Cardiac septum (tissue), 1 donor: ENCODE measurements around the gene MPP4. TPM values are rescaled to one million over a fixed set of nuclear protein-coding genes. Genes with fewer than 3 reads are reported as not detected.
"Not testable (repeated sequence)": the region's sequence is repeated elsewhere in the genome, so short reads cannot be mapped to it uniquely, and the experiment has no call there.

Source experiments
- DNase-seq: peaks from one replicate; pipeline ENCODE4 v3.0.0-alpha.2; 2020; ENCODE audit warnings: low spot score
- intact Hi-C: fragments of 100-400 bp; cut with DNase I; formaldehyde crosslinking; loops from one replicate; pipeline ENCODE4 v1.14.0; 2022
- total RNA-seq: library from RNA; stranded (reverse); fragmentation: NEBNext Ultra II Directional; extraction: Animal tissue kit (Norgen Biotek cat#: 25700); gene quantifications from one replicate; pipeline ENCODE4 v1.2.1, GENCODE V29; 2021
- donor health status: DM: no; HTN: no; CAD: no.

Gene MPP4
- total RNA-seq, 1 donor from 2014 or later = not detected

DNA sequence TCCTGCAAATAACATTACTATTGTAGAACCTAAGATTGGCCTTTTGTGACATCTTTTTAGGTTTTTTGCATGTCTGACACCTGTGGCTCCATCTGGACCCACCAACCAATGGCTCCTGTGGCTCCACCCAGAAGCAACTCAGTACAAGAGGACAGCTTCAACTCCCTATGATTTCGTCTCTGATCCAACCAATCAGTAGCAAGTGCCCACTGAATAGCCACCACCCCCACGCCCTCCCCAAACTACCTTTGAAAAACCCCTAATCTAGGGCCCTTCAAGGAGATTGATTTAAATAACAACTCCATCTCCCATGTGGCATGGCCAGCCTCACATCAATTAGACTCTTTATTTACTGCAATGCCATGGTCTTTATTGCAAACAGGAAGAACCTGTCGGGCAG is 23.6 kb downstream of the MPP4 start:
- intact Hi-C loops = no loop called here
- DNase-seq = no peak

DNA sequence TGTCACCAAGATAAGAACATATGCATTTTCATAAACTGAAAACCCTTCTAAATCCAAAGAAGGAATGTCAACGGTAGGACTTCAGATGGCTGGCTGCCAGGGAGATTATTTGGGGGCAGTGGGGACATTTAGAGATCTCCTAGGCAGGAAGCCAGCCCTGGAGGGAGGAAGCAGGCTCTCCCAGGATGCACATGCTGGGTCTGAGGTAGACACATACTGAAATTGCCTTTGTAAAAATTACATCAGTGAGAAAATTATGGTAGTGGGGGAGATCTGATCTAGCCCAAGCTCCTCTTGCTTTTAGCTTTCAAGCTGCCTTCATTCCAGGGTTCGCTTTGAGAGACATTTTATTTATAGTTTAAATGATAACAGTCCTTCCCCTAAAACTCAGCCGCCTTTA is 24.1 kb downstream of the MPP4 start:
- intact Hi-C loops = no loop called here

GRCh38 chr2:201673546-201673945 is 24.9 kb downstream of the MPP4 start:
- DNase-seq = no peak
- intact Hi-C loops = no loop called here

More for the DNA sequence above, 24.1 kb downstream of the MPP4 start:
- no peak for DNase-seq

GRCh38 chr2:201671205-201671604 is 27.2 kb downstream of the MPP4 start:
- DNase-seq, intact Hi-C loops: not testable (repeated sequence)

DNA sequence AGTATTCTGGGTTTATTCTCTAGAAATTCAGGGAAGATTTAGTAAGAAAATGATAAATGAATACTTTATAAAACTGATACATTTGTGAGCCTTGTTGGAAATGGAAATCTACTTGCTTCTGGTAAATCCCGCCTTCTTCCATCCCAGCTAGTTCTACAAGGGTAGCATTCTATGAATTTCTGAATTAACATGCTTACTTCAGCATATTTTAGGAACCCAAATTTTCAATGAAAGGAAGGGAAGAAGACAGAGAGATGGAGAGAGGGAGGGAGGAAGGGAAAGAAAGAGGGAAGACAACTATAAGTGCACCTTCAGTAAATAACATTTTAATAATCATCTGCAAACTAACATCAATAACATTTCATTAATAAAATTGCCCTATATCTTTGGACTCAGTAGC is 28.6 kb downstream of the MPP4 start:
- no peak for DNase-seq
- intact Hi-C loops = no loop called here

DNA sequence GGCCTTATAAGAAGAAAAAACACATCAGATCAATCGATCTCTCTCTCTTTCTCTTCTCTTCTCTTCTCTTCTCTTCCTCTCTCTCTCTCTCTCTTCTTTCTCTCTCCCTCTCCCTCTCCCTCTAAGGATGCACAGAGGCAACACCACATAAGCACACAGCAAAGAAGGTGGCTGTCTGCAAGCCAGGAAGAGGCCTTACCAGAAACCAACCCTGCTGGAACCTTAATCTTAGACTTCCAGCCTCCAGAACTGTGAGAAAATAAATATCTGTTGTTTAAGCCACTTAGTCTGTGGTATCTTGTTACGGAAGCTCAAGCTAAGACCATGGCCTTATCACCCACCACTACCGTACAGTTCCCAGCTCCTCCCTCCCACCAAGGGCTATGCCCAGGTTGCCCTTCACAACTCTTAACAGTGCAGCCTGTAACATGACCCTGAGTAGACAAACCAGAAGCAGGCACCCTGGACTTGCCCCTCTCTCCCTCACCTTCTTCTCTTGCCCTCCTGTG is 30.0 kb downstream of the MPP4 start:
- DNase-seq = no peak
- intact Hi-C loops = no loop called here

GRCh38 chr2:201664334-201664733 is 34.1 kb downstream of the MPP4 start:
- DNase-seq = no peak
- intact Hi-C loops = no loop called here

DNA sequence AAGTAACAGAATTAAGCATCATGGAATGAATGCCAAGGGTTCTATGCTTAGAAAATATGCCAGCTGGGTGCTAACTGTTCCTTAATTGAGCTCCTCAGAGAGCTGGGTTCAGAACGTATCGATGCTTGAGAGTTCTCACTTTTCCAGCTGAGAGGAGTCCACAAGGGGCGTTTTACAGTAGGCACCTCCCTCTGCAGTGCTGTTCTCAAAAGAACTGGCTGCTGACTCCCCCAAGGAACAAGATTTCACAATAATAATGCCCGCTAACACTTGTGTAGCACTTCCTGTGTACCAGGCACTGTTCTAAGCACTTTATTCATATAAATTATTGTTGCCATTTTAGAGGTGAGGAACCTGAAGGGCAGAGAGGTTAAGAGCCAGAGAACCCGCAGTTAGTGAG is 37.1 kb downstream of the MPP4 start:
- intact Hi-C loops = no loop called here
- no peak for DNase-seq

DNA sequence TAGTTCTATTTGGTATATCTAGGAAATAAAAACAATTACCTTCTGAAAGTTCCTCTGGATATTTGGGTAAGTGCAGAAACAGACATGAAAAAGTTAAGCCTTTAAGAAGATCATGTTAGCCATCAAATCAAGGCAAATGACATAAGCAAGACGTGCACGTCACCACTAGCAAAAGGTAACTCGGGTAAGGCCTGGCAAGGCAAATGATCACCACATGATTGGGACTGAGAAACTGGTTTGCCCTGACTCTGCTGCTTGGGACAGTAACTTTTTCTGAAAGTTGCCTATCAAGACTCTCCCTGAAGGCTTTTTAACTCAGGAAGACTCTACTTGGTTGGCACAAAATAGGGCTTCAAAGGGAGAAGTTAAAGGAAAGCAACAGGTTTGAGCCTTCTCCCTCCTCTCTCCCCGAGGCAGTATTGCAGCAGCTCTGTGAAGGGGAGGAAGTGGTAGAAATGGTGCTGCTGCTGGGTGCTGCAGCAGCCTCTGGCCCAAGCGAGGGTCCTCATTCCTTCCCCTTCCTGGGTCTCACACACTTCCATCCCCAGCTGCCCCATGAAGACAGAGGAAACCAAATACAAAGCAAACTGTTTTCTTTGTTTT is 38.0 kb downstream of the MPP4 start:
- intact Hi-C loops = no loop called here

GRCh38 chr2:201656740-201657139 is 41.7 kb downstream of the MPP4 start:
- intact Hi-C loops = no loop called here
- DNase-seq = no peak

More for the DNA sequence above, 38.0 kb downstream of the MPP4 start:
- no peak for DNase-seq

GRCh38 chr2:201656102-201656501 is 42.3 kb downstream of the MPP4 start:
- intact Hi-C loops = no loop called here
- no peak for DNase-seq

DNA sequence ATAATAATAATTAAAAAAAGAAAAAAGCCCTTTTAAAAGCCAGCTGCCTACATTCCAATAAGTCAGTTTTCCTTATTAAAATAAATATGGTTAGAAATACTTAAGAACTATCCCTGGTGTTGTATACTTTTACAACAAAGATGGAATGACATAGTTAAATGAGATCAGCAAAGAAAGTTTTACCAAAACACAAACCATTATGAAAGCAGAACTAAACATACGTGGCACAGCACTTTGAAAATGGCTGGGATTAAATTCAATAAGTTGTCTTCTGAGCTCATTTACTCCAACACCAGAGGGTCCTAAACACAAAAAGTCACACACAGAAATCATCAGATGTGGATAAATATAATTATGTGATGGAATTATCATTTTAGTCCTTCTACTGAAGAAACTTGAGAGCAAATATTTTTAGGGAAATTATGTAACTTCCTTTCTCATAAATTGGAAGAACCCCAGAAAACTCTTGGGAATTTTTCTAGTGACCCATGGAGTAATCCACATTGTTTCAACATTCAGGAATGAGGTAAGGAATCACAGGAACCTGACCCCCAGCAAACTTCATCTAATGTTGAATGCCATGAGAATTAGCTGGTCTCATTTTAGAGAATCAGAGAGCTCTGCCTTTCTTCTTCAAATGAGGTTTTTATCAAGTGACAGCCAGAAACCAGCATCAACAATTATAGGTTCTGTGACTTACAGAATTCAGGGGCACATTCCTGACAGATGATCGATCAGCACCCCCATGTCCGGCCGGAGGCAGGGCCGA is 43.6 kb downstream of the MPP4 start:
- intact Hi-C loops = no loop called here

DNA sequence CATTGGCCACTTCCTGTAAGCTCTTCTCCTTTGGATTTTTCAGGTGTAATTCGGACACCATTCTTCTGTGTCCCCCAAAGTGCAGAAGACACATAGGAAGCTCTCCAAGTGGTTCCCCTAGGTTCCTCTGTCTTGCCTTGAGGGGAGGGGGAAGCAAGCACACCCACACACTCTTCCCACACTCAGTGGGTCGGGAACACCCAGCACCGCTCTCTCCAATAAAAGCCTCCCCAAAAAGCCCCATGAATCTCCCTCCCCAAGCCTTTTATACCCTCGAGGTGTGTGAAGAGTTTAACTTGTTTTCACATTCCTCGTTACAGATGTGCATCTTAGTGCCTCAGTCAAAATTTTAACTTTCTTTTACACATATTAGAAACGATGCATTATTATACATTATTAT is 45.2 kb downstream of the MPP4 start:
- no peak for DNase-seq
- intact Hi-C loops = no loop called here

More for the DNA sequence above, 43.6 kb downstream of the MPP4 start:
- DNase-seq = no peak

GRCh38 chr2:201649442-201649841 is 49.0 kb downstream of the MPP4 start:
- no peak for DNase-seq
- intact Hi-C loops = loop anchor here (10.0 kb wide), 2 partner anchors 125 to 415 kb away; no protein-coding TSS in a partner anchor

DNA sequence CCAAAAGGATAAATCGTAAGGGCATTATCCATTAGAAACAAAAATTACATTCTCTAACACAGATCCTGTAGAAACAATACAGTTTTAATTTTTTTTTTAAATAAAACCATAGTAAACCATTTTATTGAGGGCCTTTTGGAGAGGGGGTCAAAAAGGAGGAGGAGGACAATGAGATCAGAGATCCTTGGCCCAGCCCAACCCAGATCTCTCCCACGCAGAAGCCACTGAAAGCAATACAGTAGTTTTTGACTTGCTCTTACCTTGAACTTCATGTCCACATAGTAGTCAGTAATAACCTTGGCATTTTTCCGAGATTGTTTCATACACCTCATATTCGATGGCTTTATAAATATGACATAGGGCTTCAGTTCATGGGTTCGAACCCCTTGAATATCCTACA is 51.0 kb downstream of the MPP4 start:
- no peak for DNase-seq
- intact Hi-C loops = loop anchor here (10.0 kb wide), 2 partner anchors 127 to 413 kb away; no protein-coding TSS in a partner anchor

GRCh38 chr2:201644001-201644400 is 54.4 kb downstream of the MPP4 start:
- intact Hi-C loops = loop anchor here (5.0 to 10.0 kb wide), 3 partner anchors 63 to 409 kb away; no protein-coding TSS in a partner anchor

GRCh38 chr2:201643216-201643890 is 55.1 kb downstream of the MPP4 start, which contains the start of gene TMEM237:
Gene TMEM237, minus strand, starts transcription at chr2:201643503. Its CDS starts 103 bp downstream, at chr2:201643400.
- intact Hi-C loops = loop anchor here (5.0 to 10.0 kb wide), 3 partner anchors 64 to 409 kb away; no protein-coding TSS in a partner anchor
- DNase-seq = no peak

More at GRCh38 chr2:201644001-201644400, 54.4 kb downstream of the MPP4 start:
- DNase-seq = no peak

DNA sequence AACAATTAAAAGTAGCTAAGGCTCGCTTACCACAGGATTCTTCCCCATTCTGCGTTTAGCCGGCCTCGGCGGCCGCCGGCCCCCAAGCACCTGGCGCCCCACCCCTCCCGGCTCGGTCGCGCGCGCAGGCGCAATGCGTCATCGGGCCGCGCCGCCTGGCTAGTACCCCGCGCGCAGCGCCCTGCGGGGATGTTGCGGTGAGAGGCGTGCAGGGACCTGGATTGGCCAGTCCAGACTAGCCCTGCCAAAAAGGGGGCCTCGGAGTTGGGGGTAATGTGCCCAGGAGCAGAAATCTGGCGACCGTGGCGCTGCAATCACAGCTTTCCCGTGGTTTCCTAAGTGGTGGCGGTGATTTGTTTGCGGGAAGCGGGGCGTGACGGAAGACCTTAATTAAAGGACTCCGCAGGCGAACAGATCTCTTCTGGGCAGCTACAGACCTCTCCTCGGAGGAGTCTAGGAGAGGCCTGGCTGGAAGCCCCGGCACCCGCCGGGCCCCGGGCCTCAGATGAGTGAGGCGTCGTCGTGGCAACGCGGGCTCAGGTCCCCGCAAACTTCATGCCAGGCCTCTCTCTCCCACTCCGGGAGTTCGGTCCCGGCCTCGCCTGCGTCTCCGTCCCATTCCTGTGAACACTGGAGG is 55.7 kb downstream of the MPP4 start:
- intact Hi-C loops = loop anchor here (5.0 to 10.0 kb wide), 3 partner anchors 65 to 408 kb away; no protein-coding TSS in a partner anchor

GRCh38 chr2:201642086-201642578 is 56.3 kb downstream of the MPP4 start:
- intact Hi-C loops = loop anchor here (5.0 to 10.0 kb wide), 3 partner anchors 65 to 407 kb away; no protein-coding TSS in a partner anchor

More for the DNA sequence above, 55.7 kb downstream of the MPP4 start:
- peak; percentile 87 for DNase-seq

More at GRCh38 chr2:201642086-201642578, 56.3 kb downstream of the MPP4 start:
- DNase-seq = no peak
